ENCODE data around the gene STAB1. TPM values are rescaled to one million over a fixed set of nuclear protein-coding genes. Genes with fewer than 3 reads are reported as not detected.

STAB1 gene
- polyA plus RNA-seq, 3 donors: 3.8 to 535 (median 15.8) TPM

- Histone ChIP-seq H3K9ac (ENCODE audit: insufficient read depth, low read length, poor library complexity, severe bottlenecking) (no peak overlapping the region), H3K4me3 (replicated peaks in 1 of 3; ENCODE audit: low read depth in 2 of 3, low read length in 3 of 3) (no peak overlapping the region), H3K4me1 (ENCODE audit: control insufficient read depth in 1 of 2, insufficient read depth in 2 of 2, low read length in 2 of 2) (no peaks in the 10 kb centered on the region), H3K27me3 (ENCODE audit: control insufficient read depth in 2 of 2, insufficient read depth in 2 of 2, low read length in 2 of 2) (no peaks in the 10 kb centered on the region), H3K79me2 (ENCODE audit: insufficient read depth, low read length) (peaks cover 13% of the 10 kb centered on the region), H4K20me1 (ENCODE audit: insufficient read depth, low read length) (peaks cover 52% of the 10 kb centered on the region), H2AFZ (ENCODE audit: insufficient read depth, low read depth, low read length, poor library complexity, severe bottlenecking) (no peak overlapping the region), H3K36me3 (replicated peaks in 1 of 2; ENCODE audit: control insufficient read depth in 1 of 2, insufficient read depth in 2 of 2, low read length in 2 of 2) (peaks cover 80 to 100% of the 10 kb centered on the region in 2 donors), H3K4me2 (replicated peaks; ENCODE audit: extremely low read depth, low read length, poor library complexity, severe bottlenecking) (no peak overlapping the region), H3K9me3 (replicated peaks in 1 of 2; ENCODE audit: control insufficient read depth in 1 of 2, insufficient read depth in 1 of 2, low read length in 2 of 2) (no peaks in the 10 kb centered on the region), H3K27ac (ENCODE audit: low read depth in 1 of 2, low read length in 2 of 2) (no peak overlapping the region)
- intact Hi-C loops (cut with micrococcal nuclease): no loop called here
- DNase-seq: no peak
- H3K27ac Mint-ChIP-seq: no peak overlapping the region
- no peak overlapping the region for H3K4me3 Mint-ChIP-seq
- H3K9me3 Mint-ChIP-seq: peaks cover 0 to 2% (median 0%) of the 10 kb centered on the region in 7 donors
- no peaks in the 10 kb centered on the region for H3K27me3 Mint-ChIP-seq (ENCODE audit: low read depth in 3 of 3)
- H3K36me3 Mint-ChIP-seq: peaks cover 69 to 75% of the 10 kb centered on the region in 2 donors
- no peaks in the 10 kb centered on the region for H3K4me1 Mint-ChIP-seq
- TF ChIP-seq CTCF (IDR thresholded peaks at IDR 0.05): no peak
Measured at GRCh38 chr3:52551118-52551517, 56.0 kb downstream of the STAB1 start.

GRCh38 chr3:52552089-52552488, 57.0 kb downstream of the STAB1 start:
- H3K27ac Mint-ChIP-seq: peak overlapping the region in 4 of 7 donors; percentile 6 to 83 (median 60)
- H3K27me3 ChIP-seq (ENCODE audit: control insufficient read depth in 2 of 2, insufficient read depth in 2 of 2, low read length in 2 of 2): no peaks in the 10 kb centered on the region
- no peak for TF ChIP-seq CTCF (IDR thresholded peaks at IDR 0.05)
- intact Hi-C loops (cut with micrococcal nuclease): no loop called here
- DNase-seq: no peak
- no peaks in the 10 kb centered on the region for H3K4me1 ChIP-seq (ENCODE audit: control insufficient read depth in 1 of 2, insufficient read depth in 2 of 2, low read length in 2 of 2)
- H3K4me2 ChIP-seq (replicated peaks; ENCODE audit: extremely low read depth, low read length, poor library complexity, severe bottlenecking): no peak overlapping the region
- peaks cover 67 to 74% of the 10 kb centered on the region in 2 donors for H3K36me3 Mint-ChIP-seq
- 100% methylated on average over 1 of the region's 3 CpGs for WGBS (ENCODE audit: insufficient coverage)
- H2AFZ ChIP-seq (ENCODE audit: insufficient read depth, low read depth, low read length, poor library complexity, severe bottlenecking): no peak overlapping the region
- no peak overlapping the region for H3K9ac ChIP-seq (ENCODE audit: insufficient read depth, low read length, poor library complexity, severe bottlenecking)
- H3K79me2 ChIP-seq (ENCODE audit: insufficient read depth, low read length): peaks cover 4% of the 10 kb centered on the region
- no peaks in the 10 kb centered on the region for H3K4me1 Mint-ChIP-seq
- H3K27me3 Mint-ChIP-seq (ENCODE audit: low read depth in 3 of 3): no peaks in the 10 kb centered on the region
- peak overlapping the region in 1 of 2 donors; percentile 8 for H3K27ac ChIP-seq (ENCODE audit: low read depth in 1 of 2, low read length in 2 of 2)
- H3K4me3 ChIP-seq (replicated peaks in 1 of 3; ENCODE audit: low read depth in 2 of 3, low read length in 3 of 3): no peak overlapping the region
- no peaks in the 10 kb centered on the region for H3K9me3 ChIP-seq (replicated peaks in 1 of 2; ENCODE audit: control insufficient read depth in 1 of 2, insufficient read depth in 1 of 2, low read length in 2 of 2)
- peaks cover 81 to 100% of the 10 kb centered on the region in 2 donors for H3K36me3 ChIP-seq (replicated peaks in 1 of 2; ENCODE audit: control insufficient read depth in 1 of 2, insufficient read depth in 2 of 2, low read length in 2 of 2)
- peaks cover 0 to 2% (median 0%) of the 10 kb centered on the region in 7 donors for H3K9me3 Mint-ChIP-seq
- H3K4me3 Mint-ChIP-seq: no peak overlapping the region
- peaks cover 55% of the 10 kb centered on the region for H4K20me1 ChIP-seq (ENCODE audit: insufficient read depth, low read length)

Data from CD14-positive monocyte (primary cell).